Measurements from ENCODE around the gene CUEDC1. TPM values are rescaled to one million over a fixed set of nuclear protein-coding genes. Genes with fewer than 3 reads are reported as not detected.

Gene CUEDC1
- total and polyA plus RNA-seq, 2 of the 13 experiments (the other 11 are each of a cell fraction or from before 2014, with no cell fraction given): 7.4 to 12.9 TPM

GRCh38 chr17:57938061-57938502 is 17.1 kb downstream of the CUEDC1 start (continued):
- TF ChIP-seq, protein P1, sequence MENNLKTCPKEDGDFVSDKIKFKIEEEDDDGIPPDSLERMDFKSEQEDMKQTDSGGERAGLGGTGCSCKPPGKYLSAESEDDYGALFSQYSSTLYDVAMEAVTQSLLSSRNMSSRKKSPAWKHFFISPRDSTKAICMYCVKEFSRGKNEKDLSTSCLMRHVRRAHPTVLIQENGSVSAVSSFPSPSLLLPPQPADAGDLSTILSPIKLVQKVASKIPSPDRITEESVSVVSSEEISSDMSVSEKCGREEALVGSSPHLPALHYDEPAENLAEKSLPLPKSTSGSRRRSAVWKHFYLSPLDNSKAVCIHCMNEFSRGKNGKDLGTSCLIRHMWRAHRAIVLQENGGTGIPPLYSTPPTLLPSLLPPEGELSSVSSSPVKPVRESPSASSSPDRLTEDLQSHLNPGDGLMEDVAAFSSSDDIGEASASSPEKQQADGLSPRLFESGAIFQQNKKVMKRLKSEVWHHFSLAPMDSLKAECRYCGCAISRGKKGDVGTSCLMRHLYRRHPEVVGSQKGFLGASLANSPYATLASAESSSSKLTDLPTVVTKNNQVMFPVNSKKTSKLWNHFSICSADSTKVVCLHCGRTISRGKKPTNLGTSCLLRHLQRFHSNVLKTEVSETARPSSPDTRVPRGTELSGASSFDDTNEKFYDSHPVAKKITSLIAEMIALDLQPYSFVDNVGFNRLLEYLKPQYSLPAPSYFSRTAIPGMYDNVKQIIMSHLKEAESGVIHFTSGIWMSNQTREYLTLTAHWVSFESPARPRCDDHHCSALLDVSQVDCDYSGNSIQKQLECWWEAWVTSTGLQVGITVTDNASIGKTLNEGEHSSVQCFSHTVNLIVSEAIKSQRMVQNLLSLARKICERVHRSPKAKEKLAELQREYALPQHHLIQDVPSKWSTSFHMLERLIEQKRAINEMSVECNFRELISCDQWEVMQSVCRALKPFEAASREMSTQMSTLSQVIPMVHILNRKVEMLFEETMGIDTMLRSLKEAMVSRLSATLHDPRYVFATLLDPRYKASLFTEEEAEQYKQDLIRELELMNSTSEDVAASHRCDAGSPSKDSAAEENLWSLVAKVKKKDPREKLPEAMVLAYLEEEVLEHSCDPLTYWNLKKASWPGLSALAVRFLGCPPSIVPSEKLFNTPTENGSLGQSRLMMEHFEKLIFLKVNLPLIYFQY (CRISPR knock-in tag; IDR thresholded peaks at IDR 0.05; ENCODE audit: borderline replicate concordance): peak; percentile 44; the same call in 1 of the 2 replicates
- TF ChIP-seq KAT7 (CRISPR knock-in tag; IDR thresholded peaks at IDR 0.05; ENCODE audit: borderline replicate concordance): no peak
- no peak for TF ChIP-seq CREB3 (CRISPR knock-in tag; IDR thresholded peaks at IDR 0.05)
- no peak for TF ChIP-seq ZFAT (CRISPR knock-in tag; conservative IDR thresholded peaks at IDR 0.05)
- TF ChIP-seq TEAD2 (CRISPR knock-in tag; IDR thresholded peaks at IDR 0.05): no peak
- TF ChIP-seq KDM1A (CRISPR knock-in tag; IDR thresholded peaks at IDR 0.05): peak; percentile 51; the same call in 1 of the 2 replicates
- no peak for TF ChIP-seq ZNF790 (CRISPR knock-in tag; IDR thresholded peaks at IDR 0.05; ENCODE audit: borderline replicate concordance)
- no peak for TF ChIP-seq NFKB2 (CRISPR knock-in tag; IDR thresholded peaks at IDR 0.05; ENCODE audit: borderline replicate concordance)
- TF ChIP-seq ZNF225 (CRISPR knock-in tag; IDR thresholded peaks at IDR 0.05): no peak
- TF ChIP-seq, protein P2, sequence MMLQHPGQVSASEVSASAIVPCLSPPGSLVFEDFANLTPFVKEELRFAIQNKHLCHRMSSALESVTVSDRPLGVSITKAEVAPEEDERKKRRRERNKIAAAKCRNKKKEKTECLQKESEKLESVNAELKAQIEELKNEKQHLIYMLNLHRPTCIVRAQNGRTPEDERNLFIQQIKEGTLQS (CRISPR knock-in tag; IDR thresholded peaks at IDR 0.05): peak; percentile 56; the same call in 1 of the 2 replicates
- TF ChIP-seq, protein P3, sequence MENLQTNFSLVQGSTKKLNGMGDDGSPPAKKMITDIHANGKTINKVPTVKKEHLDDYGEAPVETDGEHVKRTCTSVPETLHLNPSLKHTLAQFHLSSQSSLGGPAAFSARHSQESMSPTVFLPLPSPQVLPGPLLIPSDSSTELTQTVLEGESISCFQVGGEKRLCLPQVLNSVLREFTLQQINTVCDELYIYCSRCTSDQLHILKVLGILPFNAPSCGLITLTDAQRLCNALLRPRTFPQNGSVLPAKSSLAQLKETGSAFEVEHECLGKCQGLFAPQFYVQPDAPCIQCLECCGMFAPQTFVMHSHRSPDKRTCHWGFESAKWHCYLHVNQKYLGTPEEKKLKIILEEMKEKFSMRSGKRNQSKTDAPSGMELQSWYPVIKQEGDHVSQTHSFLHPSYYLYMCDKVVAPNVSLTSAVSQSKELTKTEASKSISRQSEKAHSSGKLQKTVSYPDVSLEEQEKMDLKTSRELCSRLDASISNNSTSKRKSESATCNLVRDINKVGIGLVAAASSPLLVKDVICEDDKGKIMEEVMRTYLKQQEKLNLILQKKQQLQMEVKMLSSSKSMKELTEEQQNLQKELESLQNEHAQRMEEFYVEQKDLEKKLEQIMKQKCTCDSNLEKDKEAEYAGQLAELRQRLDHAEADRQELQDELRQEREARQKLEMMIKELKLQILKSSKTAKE (CRISPR knock-in tag; IDR thresholded peaks at IDR 0.05; ENCODE audit: borderline replicate concordance): no peak; the same call in 1 of the 2 replicates
- peak; percentile 49; the same call in 1 of the 2 replicates for TF ChIP-seq MAX (IDR thresholded peaks at IDR 0.05)
- TF ChIP-seq SYNCRIP (IDR thresholded peaks at IDR 0.05; ENCODE audit: insufficient read depth, low read depth, low read length): no peak
- TF ChIP-seq ZNF274 (CRISPR knock-in tag; IDR thresholded peaks at IDR 0.05): no peak
- no peak for TF ChIP-seq JUND (CRISPR knock-in tag; IDR thresholded peaks at IDR 0.05)
- no peak for TF ChIP-seq XRCC5 (optimal IDR thresholded peaks at IDR 0.05; ENCODE audit: low read length)
- TF ChIP-seq CBX2 (IDR thresholded peaks at IDR 0.05; ENCODE audit: low read depth, low read length): no peak
- no peak for TF ChIP-seq CBX2 (CRISPR knock-in tag; IDR thresholded peaks at IDR 0.05; ENCODE audit: low read depth)
- no peak for TF ChIP-seq ZNF276 (CRISPR knock-in tag; IDR thresholded peaks at IDR 0.05; ENCODE audit: low read depth)
- no peak for TF ChIP-seq ZFP41 (CRISPR knock-in tag; IDR thresholded peaks at IDR 0.05; ENCODE audit: borderline replicate concordance)
- peak; percentile 83; the same call in 1 of the 2 replicates for TF ChIP-seq HMG20A (CRISPR knock-in tag; IDR thresholded peaks at IDR 0.05; ENCODE audit: borderline replicate concordance)
- TF ChIP-seq SP5 (CRISPR knock-in tag; IDR thresholded peaks at IDR 0.05; ENCODE audit: borderline replicate concordance, low read depth): 0 out of 2 replicates have a peak, but pooled peaks have one; percentile 32

All from HepG2 (cell line).